Stimulated activated CD4-positive, alpha-beta T cell treated with anti-CD3 and anti-CD28 coated beads, Interleukin-15, amount 100 ng/mL, for 48 hours (primary cell): ENCODE measurements around the gene AATK.

Source experiments
- DNase-seq, 2 donors: peaks; one replicate each; pipeline ENCODE4 v3.0.0-alpha.2; 2020; ENCODE audit warnings: low read depth in 2 of 2

Gene AATK, protein sequence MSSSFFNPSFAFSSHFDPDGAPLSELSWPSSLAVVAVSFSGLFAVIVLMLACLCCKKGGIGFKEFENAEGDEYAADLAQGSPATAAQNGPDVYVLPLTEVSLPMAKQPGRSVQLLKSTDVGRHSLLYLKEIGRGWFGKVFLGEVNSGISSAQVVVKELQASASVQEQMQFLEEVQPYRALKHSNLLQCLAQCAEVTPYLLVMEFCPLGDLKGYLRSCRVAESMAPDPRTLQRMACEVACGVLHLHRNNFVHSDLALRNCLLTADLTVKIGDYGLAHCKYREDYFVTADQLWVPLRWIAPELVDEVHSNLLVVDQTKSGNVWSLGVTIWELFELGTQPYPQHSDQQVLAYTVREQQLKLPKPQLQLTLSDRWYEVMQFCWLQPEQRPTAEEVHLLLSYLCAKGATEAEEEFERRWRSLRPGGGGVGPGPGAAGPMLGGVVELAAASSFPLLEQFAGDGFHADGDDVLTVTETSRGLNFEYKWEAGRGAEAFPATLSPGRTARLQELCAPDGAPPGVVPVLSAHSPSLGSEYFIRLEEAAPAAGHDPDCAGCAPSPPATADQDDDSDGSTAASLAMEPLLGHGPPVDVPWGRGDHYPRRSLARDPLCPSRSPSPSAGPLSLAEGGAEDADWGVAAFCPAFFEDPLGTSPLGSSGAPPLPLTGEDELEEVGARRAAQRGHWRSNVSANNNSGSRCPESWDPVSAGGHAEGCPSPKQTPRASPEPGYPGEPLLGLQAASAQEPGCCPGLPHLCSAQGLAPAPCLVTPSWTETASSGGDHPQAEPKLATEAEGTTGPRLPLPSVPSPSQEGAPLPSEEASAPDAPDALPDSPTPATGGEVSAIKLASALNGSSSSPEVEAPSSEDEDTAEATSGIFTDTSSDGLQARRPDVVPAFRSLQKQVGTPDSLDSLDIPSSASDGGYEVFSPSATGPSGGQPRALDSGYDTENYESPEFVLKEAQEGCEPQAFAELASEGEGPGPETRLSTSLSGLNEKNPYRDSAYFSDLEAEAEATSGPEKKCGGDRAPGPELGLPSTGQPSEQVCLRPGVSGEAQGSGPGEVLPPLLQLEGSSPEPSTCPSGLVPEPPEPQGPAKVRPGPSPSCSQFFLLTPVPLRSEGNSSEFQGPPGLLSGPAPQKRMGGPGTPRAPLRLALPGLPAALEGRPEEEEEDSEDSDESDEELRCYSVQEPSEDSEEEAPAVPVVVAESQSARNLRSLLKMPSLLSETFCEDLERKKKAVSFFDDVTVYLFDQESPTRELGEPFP (N-terminal part only)

DNA sequence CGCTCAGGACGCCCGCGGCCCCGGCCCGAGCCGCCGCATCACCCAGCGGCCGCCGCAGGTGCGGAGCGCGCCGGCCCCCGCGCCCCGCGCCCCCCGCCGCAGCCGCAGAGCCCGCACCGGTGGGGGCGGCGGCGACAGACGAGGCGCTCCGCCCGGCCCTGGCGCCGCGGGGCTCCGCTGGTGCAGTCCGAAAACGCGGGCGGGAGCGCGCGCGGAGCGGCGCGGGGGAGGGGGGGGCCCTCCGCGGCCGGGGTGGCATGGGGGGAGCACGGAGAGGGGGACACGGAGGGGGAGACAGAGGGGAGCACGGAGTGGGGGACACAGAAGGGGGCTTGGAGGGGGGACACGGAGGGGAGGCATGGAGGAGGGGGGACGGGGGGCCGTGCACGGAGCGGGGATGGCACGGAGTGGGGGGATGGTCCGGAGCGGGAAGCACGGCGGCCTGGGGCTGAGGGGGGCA lies at the start of gene AATK:
Gene AATK (minus strand): TSS at position 189 of the 460 bp plus-strand sequence. CDS start 229 bp downstream, outside the sequence.
- no peak for DNase-seq

DNA sequence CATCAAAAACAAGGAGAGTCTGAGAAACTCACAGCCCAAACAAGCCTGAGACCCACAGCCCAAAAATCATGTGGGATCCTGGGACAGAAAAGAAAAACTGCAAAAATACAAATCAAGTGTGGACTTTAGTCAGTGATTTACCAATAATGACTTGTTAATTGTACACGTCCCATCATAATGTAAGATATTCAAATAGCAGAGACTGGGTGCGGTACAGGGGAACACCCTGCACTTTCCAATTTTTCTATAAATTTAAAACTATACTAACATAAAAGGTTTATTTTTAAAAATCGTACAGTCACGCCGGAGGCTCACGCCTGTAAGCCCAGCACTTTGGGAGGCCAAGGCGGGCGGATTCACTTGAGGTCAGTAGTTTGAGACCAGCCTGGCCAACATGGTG lies 48.0 kb upstream of the AATK start:
- no peak for DNase-seq

DNA sequence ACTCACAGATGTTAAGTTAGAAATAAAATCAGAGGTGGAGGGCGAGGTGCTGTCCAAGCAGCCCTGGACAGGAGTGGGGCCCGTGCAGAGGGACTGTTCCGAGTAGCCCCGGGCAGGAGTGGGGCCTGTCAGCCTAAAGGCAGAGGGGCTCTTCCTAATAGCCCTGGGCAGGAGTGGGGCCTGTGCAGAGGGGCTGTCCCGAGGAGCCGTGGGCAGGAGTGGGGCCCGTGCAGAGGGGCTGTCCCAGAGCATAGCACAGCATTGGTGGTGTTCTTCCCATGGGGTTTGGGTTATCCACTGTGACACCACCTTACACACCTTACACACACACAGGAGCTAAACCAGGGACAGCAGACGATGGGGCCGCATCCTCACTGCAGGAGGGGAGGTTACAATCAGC lies 46.3 kb upstream of the AATK start:
- DNase-seq, result no peak

DNA sequence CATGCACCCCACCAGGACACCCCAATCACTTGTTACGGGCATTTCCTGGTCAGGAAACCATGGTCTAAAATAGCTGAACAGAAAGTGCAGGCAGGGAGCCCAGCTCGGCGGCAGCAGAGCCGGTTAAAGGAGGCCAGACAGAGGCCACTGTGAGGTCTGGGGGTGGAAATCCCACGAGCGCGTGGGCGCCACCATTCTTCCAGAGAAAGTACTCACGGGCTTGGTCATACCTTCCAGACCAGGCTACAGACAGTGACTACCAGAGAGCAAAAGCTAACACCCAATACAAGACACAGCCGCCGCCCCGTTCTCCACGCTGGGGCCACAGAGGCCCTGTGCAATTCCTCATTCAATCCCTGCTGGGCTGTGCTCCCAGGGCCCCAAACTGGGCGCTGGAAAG lies 44.8 kb upstream of the AATK start:
- DNase-seq, result no peak

DNA sequence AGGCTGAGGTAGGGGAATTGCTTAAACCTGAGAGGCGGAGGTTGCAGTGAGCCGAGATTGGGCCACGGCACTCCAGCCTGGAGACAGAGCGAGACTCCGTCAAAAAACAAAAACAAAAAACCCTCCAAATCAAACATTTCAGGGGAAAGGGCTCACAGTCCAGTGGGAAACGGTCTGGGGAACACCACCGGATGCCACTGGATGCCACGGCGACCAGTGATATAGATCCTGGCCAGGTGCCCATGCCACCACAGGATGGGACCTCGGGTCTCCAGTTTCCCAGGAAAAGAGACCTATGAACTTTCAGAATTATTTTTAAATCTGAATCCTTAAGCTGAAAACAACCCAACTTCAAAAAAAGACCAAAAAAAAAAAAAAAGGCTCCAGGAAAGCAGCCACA lies 44.4 kb upstream of the AATK start:
- no peak for DNase-seq

DNA sequence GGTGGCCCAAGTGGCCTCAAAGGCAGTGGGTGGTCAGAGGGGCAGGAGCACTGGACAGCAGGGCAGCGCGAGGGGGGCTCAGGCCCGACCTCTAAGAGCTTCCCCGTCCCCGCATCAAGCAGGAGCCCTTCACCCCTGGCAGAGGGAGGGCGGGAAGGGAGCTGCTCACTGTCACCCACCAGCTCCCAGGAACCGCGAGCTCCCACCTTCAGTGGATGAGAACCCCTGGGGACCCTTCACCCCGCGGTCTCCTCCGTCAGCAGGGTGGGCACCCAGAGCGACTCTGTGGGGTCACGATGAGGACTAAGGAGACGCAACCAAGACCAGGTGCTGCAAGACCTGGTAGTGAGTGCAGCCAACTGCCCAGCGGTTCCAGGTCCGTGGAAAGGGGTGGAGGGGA lies 43.1 kb upstream of the AATK start:
- DNase-seq, result no peak

DNA sequence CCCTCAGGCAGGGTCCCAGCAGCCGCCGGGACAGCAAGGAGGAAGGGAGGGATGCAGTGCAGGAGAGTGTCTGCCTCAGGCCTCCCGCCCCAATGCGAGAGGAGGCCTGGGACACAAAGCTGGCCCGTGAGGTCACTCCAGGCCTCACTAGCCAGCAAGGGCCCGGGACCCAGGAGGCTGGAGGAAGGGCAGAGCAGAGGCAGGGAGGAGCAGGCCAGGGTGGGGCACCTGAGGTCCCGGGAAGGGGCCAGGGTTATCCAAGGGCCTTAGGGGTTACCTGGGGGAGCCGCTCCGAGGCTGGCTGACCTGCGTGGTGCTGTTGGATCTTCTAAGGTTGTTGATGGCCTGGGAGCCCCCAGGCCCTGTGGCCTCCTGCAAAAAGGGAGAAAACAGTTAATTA lies 42.6 kb upstream of the AATK start:
- no peak for DNase-seq

DNA sequence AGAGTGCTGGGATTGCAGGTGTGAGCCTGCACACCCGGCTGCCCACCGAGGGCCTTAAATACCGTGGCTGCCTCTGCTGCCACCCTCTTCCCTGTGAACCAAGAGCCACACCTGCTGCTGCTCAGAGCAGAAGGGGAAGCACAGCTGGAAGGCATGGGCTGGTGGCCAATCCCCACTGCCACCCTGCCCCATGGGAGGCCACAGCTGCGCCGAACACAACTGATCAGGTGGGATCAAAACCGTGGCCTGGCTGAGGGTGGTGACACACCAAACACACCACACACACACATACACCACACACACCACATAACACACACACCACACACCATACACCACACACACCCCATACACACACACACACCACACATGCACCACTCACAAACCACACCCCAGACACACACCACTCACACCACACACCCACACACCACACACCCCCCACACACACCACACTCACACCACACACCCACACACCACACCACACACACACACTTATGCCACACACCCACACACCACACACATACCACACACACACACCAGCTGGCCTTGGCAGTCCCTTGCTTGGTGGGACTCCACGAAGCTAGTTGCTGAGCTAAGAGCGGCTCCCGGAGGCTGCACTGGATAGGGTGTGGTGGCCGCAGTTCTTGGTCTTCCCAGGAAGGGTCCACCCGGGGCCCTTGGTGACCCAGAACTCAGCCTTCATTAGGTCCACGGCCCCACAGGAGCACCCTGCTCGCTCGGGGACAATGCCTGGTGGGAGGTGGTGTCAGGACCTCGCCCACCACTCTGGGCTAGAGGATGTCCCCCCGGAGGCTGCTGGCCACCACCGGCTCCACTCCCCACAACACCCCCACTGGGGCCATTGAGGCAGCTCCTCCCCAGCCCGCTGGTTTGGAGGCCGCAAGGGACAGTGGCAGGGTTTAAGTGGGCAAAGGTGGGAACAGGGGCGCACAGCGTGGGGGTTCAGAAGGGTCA lies 41.9 kb upstream of the AATK start:
- DNase-seq, result no peak

DNA sequence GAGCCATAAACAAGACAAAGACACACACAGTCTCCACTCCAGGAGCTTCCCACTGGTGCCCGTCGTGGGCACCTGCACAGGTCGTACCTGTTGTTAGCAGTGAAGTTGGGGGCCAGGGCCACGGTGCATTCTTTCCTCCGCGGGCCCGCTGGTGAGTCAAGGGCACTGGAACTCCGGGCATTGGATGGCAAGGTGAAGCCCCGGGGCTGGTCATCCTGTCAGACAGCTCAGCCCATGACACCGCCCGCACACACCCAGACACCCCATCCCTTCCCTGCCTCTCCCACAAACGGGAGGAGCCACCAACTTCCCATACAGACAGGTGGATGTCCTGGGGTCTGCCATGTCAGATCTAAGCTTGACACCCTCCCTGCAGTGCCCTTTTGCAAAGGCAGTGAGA lies 40.6 kb upstream of the AATK start:
- DNase-seq, result no peak

DNA sequence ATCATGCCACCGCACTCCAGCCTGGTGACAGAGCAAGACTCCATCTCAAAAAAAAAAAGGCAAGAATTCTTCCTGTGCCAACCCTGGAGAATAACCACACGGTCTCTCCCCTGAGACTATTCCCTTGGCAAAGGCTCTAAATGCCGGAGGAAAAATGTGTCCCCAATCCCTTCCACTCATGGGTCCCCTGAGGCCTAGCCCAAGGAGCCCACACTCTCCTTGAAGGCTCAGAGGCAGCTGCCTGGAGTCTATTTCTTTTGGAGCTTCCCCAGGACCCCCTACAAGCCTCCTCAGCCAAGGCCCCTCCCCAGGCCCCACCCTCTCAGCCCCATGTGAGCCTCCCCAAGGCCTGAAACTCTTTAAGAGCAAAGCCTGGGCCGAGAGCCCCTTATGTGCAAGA lies 40.1 kb upstream of the AATK start:
- no peak for DNase-seq

DNA sequence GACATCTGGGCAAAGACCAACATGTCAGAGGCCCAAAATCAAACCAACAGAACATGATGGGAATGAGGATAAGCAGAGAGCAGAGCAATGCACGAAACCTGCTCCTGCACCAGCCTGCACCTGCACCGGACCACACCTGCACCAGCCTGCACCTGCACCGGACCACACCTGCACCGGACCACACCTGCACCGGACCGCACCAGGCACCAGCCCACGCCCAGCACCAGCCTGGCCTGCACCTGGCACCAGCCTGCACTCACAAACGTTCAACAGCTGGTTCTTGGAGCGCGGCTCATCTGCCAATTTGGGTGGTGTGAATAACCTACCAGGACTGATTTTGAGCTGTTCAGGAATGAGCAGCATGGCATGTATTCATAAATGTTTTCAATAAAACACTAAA lies 38.6 kb upstream of the AATK start:
- no peak for DNase-seq

DNA sequence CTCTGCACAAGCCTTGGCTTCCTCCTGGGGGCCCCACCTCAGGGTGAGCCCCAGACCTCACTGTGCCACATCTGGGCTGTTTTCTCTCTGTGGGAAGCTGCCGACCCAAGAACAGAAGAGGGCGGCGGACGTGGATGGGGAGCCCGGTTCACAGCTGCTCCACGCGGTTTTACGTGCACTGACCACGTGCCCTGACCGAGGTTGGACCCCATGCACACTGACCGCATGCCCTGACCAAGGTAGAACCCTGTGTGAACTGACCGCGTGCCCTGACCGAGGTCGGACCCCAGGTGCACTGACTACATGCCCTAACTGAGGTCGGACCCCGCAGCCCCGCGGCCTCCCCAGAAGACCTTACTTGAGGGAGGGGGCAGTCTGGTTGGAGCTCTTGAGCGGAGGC lies 37.1 kb upstream of the AATK start:
- no peak for DNase-seq

DNA sequence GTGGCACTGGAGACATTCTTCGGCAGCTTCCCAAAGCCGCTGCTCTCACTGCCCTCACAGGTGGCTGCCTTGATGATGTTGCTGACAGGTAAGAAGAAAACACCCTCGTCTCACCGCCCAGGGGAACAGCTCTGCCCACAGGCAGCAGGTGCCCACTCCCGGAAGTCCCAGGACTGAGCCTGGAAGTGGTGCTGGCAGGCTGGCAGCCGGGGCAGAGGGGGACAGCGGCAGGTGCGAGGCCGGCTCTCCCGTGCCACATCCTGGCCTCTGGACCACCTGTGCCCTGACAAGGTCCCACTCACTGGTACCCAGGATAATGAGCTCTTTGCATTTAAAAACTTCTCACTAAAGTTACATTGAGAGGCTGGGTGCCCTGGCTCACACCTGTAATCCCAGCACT lies 36.3 kb upstream of the AATK start:
- DNase-seq, result no peak

DNA sequence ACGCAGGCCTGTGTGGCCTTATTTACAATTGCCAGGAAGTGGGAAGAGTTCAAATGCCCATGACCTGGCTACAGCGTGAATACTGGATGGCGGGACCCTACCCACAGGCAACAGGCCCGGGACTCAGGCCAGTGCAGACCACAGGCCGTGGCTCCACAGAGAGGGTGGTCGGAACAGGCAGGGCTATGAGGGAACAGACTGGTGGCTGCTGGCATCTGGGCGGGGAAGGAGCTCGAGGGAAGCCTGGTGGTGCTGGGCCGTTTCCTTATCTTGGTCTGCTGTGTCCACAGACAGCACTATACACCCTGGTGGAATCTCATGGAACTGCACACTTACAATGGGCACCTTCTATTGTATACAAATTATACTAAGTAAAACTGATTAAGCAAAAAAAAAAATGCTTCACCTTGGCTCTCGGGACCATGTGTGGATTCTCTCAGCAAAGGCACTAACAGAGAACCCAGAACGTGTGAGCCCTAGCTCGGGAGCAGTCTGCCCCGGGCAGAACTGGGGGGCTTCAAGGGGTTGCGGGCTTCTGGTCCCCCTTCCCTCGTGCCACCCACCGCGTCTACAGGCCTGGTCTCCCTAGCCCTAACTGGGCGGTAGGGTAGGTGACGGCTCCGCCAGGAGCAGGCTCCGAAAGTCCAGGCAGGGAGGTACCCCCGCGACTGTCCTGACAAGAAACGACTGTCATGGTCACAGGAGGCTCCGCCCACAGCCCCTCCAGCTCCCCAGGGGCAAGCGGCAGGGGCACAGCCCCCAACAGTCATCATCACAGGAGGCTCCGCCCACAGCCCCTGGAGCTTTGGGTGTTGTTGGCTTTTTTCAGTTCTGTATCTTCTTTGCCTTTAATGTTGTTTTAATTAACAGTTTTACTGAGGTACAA lies 34.9 kb upstream of the AATK start:
- DNase-seq, result peak in 1 of 2 donors; percentile 19

DNA sequence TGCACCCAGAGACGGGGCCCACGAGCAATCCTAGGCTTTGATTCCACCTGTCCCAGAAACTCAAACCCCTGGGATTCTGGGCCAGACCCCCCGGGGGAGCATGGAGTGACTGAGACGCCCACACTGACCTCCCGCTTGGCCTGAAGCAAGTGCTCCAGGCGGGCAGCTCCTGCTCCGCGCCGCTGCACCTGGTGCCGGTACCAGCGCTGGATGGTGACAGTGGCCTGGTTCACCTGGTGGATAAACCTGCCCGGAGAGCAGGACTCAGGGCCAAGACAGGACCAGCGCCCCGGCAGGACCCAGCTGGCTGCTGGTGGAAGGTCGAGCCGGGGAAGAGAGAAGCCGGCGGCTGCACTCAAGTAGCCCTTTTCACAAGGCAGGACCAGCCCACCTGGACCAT lies 34.2 kb upstream of the AATK start:
- no peak for DNase-seq

DNA sequence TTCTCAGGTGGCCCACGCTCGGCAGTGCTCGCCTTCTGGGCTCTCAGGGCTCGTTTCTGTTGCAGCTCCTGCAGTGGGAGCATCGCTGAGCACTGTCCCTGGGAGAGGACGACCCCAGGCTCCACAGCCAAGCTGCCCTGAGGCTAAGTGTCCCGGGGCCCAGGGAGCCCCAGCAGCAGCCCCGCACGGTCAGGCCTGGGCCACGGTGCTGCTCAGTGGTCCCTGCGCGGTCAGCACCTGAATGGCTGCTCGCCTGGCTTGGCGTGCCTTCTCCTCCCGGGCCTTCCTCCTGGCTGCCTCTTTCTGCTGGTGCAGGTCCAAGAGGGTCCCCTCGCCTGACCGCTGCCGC lies 33.4 kb upstream of the AATK start:
- no peak for DNase-seq

DNA sequence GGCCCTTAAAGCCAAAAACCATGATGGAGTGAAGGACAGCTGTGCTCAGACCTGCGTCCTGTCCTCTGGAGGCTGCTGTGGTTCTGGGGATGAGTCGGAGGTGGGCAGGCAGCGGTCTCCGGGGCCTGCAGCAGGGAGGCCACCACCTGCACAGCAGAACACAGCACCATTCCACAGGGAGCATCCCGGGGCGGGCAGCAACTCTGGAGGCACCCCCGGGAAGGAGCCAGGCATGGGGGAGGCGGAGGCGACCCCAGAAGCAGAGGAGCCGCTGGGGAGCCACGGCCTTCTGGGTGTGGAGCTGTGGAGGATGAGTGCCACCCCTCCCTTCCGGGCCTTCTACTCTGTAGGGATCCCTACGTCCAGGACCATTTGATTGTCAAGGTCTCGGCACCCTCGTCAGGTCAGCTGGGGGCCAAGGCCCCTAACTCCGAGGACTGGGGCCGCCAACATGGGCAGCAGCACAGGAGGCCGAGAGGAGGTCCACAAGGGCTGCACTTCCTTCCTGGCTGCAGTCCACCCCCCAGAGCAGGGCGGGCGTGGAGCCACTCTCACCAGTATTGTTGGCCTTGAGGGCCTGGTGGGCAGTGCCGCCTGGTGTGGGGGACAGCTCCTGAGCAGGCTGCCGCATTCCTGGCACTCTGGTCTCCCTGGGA lies 32.9 kb upstream of the AATK start:
- no peak for DNase-seq

DNA sequence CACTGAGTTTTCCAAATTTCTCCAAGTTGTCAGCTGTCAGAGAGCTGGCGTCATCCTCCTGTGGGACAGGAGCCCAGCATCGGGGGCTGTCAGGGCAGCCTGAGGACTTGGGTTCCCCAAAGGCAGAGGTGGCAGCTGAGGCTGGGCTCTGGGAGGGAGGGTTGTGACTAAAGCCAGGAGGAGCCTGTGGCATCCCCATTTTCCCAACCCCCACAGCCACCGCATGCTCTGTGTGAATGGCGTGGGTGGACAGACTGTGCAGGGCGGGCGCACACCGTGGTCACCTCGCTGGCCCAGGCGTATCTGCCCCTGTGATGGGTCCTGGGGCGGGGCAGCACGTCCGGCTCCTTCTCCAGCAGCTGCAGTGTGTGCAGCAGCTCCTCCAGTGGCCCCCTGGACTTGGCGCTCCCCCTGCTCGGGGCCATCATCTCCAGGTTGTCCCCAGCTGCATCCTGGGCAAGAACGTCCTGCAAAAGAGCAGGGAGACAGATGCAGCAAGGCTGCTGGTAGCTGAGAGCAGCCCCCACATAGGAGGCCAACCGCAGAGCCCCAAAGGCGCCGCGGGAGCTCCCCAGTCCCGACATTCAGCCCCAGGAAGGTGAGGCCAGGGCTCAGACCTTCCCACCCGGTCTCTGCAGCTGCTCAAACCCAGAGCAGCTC lies 31.9 kb upstream of the AATK start:
- no peak for DNase-seq

DNA sequence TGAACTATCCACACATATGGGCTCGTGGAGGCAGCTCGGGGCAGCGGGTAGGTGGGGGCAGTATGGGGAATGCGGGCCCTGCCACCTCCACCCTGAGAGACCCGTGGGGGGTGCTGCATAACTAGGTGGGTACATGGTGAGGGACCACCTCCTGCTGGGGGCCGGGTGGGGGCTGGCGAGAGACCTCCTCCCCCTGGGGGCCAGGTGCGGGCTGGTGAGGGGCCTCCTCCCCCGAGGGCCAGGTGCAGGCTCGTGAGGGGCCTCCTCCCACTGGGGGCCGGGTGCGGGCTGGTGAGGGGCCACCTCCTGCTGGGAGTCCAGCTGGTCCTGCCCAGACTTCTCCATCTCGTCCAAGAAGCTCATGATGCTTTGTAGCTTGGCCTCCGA lies 31.4 kb upstream of the AATK start:
- DNase-seq, result no peak
